Measurements from ENCODE around the gene HSF4. TPM values are rescaled to one million over a fixed set of nuclear protein-coding genes. Genes with fewer than 3 reads are reported as not detected.

Gene HSF4
- total and polyA plus RNA-seq, 12 donors, result 9.1 to 199 (median 38.6) TPM

- Histone ChIP-seq H3K4me3 (no peak overlapping the region), H3K36me3 (peaks cover 0 to 8% (median 0%) of the 10 kb centered on the region in 9 donors), H3K9me3 (no peaks in the 10 kb centered on the region), H3K27ac (peak overlapping the region in 3 of 10 donors; percentile 3 to 71 (median 23)), H3K4me1 (peaks cover 12 to 63% (median 45%) of the 10 kb centered on the region in 9 donors), H3K27me3 (peaks cover 0 to 3% (median 0%) of the 10 kb centered on the region in 7 donors)
- no peak for DNase-seq
- intact Hi-C loops (cut with DNase I), result loop anchor here in 7 of 10 donors (5.0 to 10.0 kb wide), 3 partner anchors 66 to 227 kb away; partner anchors contain the start of genes FHOD1 (in 1 of the 7) and SLC9A5 (in 1 of the 7)
- 42 to 46% methylated on average over 2 of the region's 2 CpGs for WGBS, 2 donors
- ATAC-seq, result no peak
- no peak for TF ChIP-seq CTCF (IDR thresholded peaks at IDR 0.05)
Observed at GRCh38 chr16:67181346-67181745, 16.8 kb downstream of the HSF4 start.

GRCh38 chr16:67182288-67182687 is 17.7 kb downstream of the HSF4 start:
- H3K4me1 ChIP-seq, result peaks cover 12 to 63% (median 45%) of the 10 kb centered on the region in 9 donors
- WGBS, 2 donors, result 89 to 92% methylated on average over 2 of the region's 2 CpGs
- peaks cover 0 to 3% (median 0%) of the 10 kb centered on the region in 9 donors for H3K36me3 ChIP-seq
- no peak overlapping the region for H3K4me3 ChIP-seq
- peaks cover 0 to 3% (median 0%) of the 10 kb centered on the region in 7 donors for H3K27me3 ChIP-seq
- DNase-seq (no peak), ATAC-seq (no peak)
- intact Hi-C loops (cut with DNase I), result loop anchor here in 7 of 10 donors (2.0 to 10.0 kb wide), 4 partner anchors 21 to 227 kb away; partner anchors contain the start of genes FHOD1 (in 1 of the 7) and SLC9A5 (in 1 of the 7)
- no peak for TF ChIP-seq CTCF (IDR thresholded peaks at IDR 0.05)
- H3K9me3 ChIP-seq, result no peaks in the 10 kb centered on the region
- no peak overlapping the region for H3K27ac ChIP-seq

- ATAC-seq (no peak), DNase-seq (no peak)
- Histone ChIP-seq H3K4me3 (peak overlapping the region in 9 of 10 donors; percentile 57 to 84 (median 73)), H3K27me3 (peaks cover 0 to 3% (median 0%) of the 10 kb centered on the region in 7 donors), H3K4me1 (peaks cover 12 to 55% (median 37%) of the 10 kb centered on the region in 9 donors), H3K9me3 (no peaks in the 10 kb centered on the region), H3K36me3 (peaks cover 0 to 3% (median 0%) of the 10 kb centered on the region in 9 donors), H3K27ac (peak overlapping the region in 9 of 10 donors; percentile 94 to 99 (median 97))
- intact Hi-C loops (cut with DNase I), result loop anchor here in 7 of 10 donors (2.0 to 10.0 kb wide), 4 partner anchors 22 to 228 kb away; partner anchors contain the start of genes FHOD1 (in 1 of the 7) and SLC9A5 (in 1 of the 7)
- TF ChIP-seq CTCF (IDR thresholded peaks at IDR 0.05), result no peak
- 9 to 10% methylated on average over 11 of the region's 11 CpGs for WGBS, 2 donors
Observed at GRCh38 chr16:67183284-67183626, 18.7 kb downstream of the HSF4 start.

- Histone ChIP-seq H3K4me1 (peaks cover 12 to 49% (median 31%) of the 10 kb centered on the region in 9 donors), H3K27ac (peak within 1 kb of the TSS; percentile 89 to 99 (median 97)), H3K36me3 (peaks cover 0 to 3% (median 0%) of the 10 kb centered on the region in 9 donors), H3K9me3 (no peaks in the 10 kb centered on the region), H3K4me3 (peak within 1 kb of the TSS; percentile 39 to 84 (median 72)), H3K27me3 (peaks cover 0 to 3% (median 0%) of the 10 kb centered on the region in 7 donors)
- ATAC-seq, result peak; percentile 94 to 96 (median 95)
- peak; percentile 94 to 97 for DNase-seq
- intact Hi-C loops (cut with DNase I), result loop anchor here in 8 of 10 donors (2.0 to 10.0 kb wide), 6 partner anchors 23 to 229 kb away; partner anchors contain the start of genes B3GNT9 (in 1 of the 8), FHOD1 (in 1 of the 8) and SLC9A5 (in 1 of the 8)
- no peak for TF ChIP-seq CTCF (IDR thresholded peaks at IDR 0.05)
- 0% methylated on average over 77 of the region's 77 CpGs for WGBS, 2 donors
Observed at GRCh38 chr16:67183627-67184452, 19.3 kb downstream of the HSF4 start, which contains the start of gene MATCAP1. Gene MATCAP1, minus strand, starts transcription at chr16:67183963. Its CDS starts 3,353 bp downstream, at chr16:67180610.
